Measurements from ENCODE around the gene FKBP3. TPM values are rescaled to one million over a fixed set of nuclear protein-coding genes. Genes with fewer than 3 reads are reported as not detected.

Gene FKBP3
- polyA plus RNA-seq, 1 of the 3 experiments (the other 2 are of a cell fraction) = 21.8 TPM

- WGBS (ENCODE audit: low lambda C conversion rate) = 96% methylated on average over 1 of the region's 1 CpG
- TF ChIP-seq NRF1 (IDR thresholded peaks at IDR 0.05; ENCODE audit: low read depth, low read length) = no peak
- TF ChIP-seq TAF1 (IDR thresholded peaks at IDR 0.05; ENCODE audit: borderline replicate concordance, low read depth, low read length) = no peak
- TF ChIP-seq ZBTB33 (IDR thresholded peaks at IDR 0.05; ENCODE audit: borderline replicate concordance, low read depth) = no peak
- no peak for TF ChIP-seq PBX3 (IDR thresholded peaks at IDR 0.05)
- no peak for TF ChIP-seq FOXM1 (IDR thresholded peaks at IDR 0.05; ENCODE audit: low read depth)
- no peak for TF ChIP-seq REST (IDR thresholded peaks at IDR 0.05; ENCODE audit: low read depth, low read length)
- no peak for TF ChIP-seq TEAD4 (IDR thresholded peaks at IDR 0.05; ENCODE audit: borderline replicate concordance, insufficient read depth)
- TF ChIP-seq SMC3 (IDR thresholded peaks at IDR 0.05; ENCODE audit: low read depth, low read length) = no peak
- TF ChIP-seq EZH2phosphoT487 (IDR thresholded peaks at IDR 0.05; ENCODE audit: borderline replicate concordance, low read depth) = no peak
- no peak for TF ChIP-seq GABPA (IDR thresholded peaks at IDR 0.05; ENCODE audit: low read depth)
- TF ChIP-seq EP300 (IDR thresholded peaks at IDR 0.05; ENCODE audit: borderline replicate concordance in 1 of 2, low read depth in 1 of 2, low read length in 1 of 2) = no peak
- TF ChIP-seq MXI1 (IDR thresholded peaks at IDR 0.05; ENCODE audit: low read depth, low read length) = no peak
- no peak for TF ChIP-seq RFX5 (IDR thresholded peaks at IDR 0.05; ENCODE audit: low read length)
- TF ChIP-seq USF2 (IDR thresholded peaks at IDR 0.05; ENCODE audit: borderline replicate concordance, low read depth, low read length) = no peak
- no peak for TF ChIP-seq FOXJ3 (CRISPR knock-in tag; IDR thresholded peaks at IDR 0.05)
- TF ChIP-seq FOSL2 (IDR thresholded peaks at IDR 0.05; ENCODE audit: borderline replicate concordance, low read depth) = no peak
- TF ChIP-seq RXRA (IDR thresholded peaks at IDR 0.05; ENCODE audit: borderline replicate concordance, low read depth) = no peak
- ChIA-PET CTCF (interaction anchor here (1.0 kb wide), 1 partner anchor 15 kb away, joined by 5 read pairs; no protein-coding TSS in a partner anchor), POLR2A (no interaction called here)
- peaks cover 26 to 36% of the 10 kb centered on the region in 2 experiments for H3K36me3 ChIP-seq (replicated peaks in 1 of 2; ENCODE audit: control insufficient read depth in 1 of 2, insufficient read depth in 2 of 2, low read length in 1 of 2)
- H2AFZ ChIP-seq (ENCODE audit: low read depth) = no peak overlapping the region
- no peak for DNase-seq
- no peaks in the 10 kb centered on the region for H3F3A ChIP-seq (replicated peaks; ENCODE audit: insufficient read depth)
- H3K4me1 ChIP-seq (ENCODE audit: control insufficient read depth in 1 of 2, insufficient read depth in 2 of 2, low read depth in 1 of 2, low read length in 1 of 2) = no peaks in the 10 kb centered on the region
- H3K27ac ChIP-seq (ENCODE audit: low read depth in 2 of 2, low read length in 1 of 2) = no peak overlapping the region
- no peak overlapping the region for H3K9ac ChIP-seq
- no peaks in the 10 kb centered on the region for H3K9me2 ChIP-seq
- H3K4me2 ChIP-seq = no peak overlapping the region
- H3K79me2 ChIP-seq (ENCODE audit: insufficient read depth) = peaks cover 3% of the 10 kb centered on the region; the same call in 1 of the 2 replicates
- H3K27me3 ChIP-seq (ENCODE audit: insufficient read depth) = no peaks in the 10 kb centered on the region
- H3K9me3 ChIP-seq = no peaks in the 10 kb centered on the region
- no peak overlapping the region for H3K4me3 ChIP-seq (ENCODE audit: low read depth in 2 of 2, low read length in 1 of 2)
- H4K20me1 ChIP-seq (ENCODE audit: insufficient read depth) = no peaks in the 10 kb centered on the region
Observed at GRCh38 chr14:45104561-45104960, 29.7 kb downstream of the FKBP3 start.
